Renal cortical epithelial cell (primary cell): ENCODE measurements around the gene DBN1. TPM values are rescaled to one million over a fixed set of nuclear protein-coding genes. Genes with fewer than 3 reads are reported as not detected.
"Not testable (repeated sequence)": the region's sequence is repeated elsewhere in the genome, so short reads cannot be mapped to it uniquely, and the experiment has no call there.

ENCODE experiments used
- DNase-seq: peaks from one replicate; pipeline ENCODE4 v3.0.0-alpha.2; 2011; ENCODE audit warnings: low read depth
- total RNA-seq: library from RNA; depleted of rRNA; stranded (reverse); fragments of >200 nt; gene quantifications from 2 replicates; pipeline ENCODE4 v1.2.3, GENCODE V29; 2014

The DBN1 gene
- total RNA-seq, 1 donor from 2014 or later: 241 TPM

DNA sequence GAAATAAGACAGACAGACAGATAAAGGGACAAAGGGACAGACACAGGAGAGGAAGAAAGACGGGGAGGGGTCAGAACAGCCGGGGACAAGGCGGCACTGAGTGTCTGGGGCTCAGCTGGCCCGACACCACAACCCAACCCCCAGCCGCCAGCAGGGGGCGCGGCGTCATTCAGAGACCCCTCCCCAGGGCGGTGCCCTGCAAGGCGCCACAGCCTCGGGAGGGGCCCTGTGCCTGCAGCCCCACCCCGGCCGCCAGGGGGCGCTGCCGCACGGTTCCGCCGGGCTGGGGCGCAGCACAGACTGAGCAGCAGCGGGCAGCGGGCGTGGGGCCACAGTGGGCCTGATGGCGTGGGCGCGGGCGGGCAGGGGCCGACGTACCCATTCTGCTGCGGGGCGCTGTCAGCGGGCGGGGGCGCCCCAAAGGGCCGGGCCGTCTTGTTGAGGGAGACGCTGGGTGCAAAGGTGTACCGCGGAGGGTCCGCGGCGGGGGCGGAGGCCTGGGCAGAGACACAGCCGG lies 18.1 kb upstream of the DBN1 start:
- DNase-seq: no peak

DNA sequence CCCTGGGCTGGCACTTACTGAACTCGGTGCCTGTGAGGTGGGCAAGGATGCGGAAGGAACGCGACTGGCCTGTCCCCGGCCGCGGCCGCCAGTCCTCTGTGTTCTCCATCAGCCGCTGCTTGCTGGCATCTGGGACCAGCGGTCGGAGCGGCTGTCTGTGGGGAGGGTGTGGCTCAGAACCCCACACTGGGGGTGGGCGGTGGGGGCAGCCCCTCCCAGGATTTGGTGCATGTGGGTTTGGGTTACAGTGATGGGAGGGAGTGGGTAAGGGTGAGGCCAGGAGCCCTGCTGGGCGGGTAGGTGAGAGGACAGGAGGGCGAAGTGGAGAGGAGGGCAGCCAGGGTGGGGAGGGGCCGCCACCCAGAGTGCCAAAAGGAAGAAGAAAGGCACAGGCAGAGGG lies 17.6 kb upstream of the DBN1 start:
- no peak for DNase-seq

- no peak for DNase-seq
Observed at GRCh38 chr5:177490311-177490991, 17.0 kb upstream of the DBN1 start.

DNA sequence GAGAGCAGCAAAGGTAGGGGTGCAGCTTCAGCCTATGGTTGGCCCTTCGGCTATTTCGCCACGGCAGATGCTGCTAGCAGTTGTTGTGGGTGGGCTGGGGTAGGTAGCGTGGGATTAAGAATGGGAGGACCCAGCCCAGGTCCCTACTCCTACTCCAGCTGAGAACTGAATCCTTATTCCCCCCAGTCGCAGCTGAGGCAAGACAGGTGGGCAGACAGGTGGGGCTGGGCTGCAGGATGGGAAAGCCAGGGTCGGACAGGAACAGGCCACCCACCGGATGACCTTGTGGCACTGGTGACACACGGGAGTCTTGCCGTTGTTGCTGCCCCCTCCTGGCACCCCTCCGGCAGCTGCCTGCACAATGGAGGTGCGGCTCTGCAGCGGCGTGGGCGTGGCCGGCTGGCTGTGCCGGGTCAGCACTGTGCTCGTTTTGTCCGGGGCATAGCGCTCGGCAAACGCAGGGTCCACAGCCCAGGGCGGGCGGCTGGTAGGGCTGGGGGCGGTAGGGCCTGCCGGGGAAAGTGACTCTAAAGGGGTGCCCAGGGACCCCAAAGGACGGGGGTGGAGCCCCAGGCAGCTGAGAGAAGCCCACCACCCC lies 15.8 kb upstream of the DBN1 start:
- DNase-seq: no peak

DNA sequence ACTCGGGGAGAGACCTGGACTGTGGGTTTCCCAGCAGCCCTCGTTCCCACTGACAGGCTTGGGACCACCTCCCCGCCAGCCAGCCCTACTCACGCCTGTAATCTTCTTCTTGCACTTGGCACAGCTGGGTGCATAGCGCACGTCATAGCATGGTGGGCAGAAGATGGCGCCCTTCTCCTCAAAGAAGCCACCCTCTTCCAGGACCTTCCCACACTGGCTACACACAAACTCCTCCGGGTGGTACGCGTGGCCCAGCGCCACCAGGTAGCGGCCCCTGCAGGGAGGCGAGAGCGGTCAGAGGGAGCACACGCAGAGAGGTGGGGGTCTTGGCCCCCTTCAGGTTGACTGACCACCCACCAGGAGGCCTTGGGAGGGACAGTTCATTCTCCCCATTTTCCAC lies 14.5 kb upstream of the DBN1 start:
- no peak for DNase-seq

DNA sequence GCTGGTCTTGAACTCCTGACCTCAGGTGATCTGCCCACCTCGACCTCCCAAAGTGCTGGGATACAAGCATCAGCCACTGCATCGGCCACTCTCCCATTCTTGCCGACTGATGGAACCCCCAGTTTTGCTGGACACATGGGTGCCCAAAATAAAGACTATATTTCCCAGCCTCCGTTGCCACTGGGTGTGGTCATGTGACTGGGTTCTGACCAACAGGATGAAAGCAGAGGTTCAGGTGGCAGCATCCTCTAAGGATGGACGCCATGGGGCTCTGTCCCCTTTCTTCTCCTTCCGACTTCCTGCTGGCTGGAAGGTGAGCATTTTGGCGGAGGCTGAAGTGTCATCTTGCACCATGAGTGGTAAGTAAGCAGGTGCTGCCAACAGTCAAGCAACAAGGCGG lies 13.7 kb upstream of the DBN1 start:
- DNase-seq: no peak

- no peak for DNase-seq
Observed at GRCh38 chr5:177486256-177486655, 12.8 kb upstream of the DBN1 start.

DNA sequence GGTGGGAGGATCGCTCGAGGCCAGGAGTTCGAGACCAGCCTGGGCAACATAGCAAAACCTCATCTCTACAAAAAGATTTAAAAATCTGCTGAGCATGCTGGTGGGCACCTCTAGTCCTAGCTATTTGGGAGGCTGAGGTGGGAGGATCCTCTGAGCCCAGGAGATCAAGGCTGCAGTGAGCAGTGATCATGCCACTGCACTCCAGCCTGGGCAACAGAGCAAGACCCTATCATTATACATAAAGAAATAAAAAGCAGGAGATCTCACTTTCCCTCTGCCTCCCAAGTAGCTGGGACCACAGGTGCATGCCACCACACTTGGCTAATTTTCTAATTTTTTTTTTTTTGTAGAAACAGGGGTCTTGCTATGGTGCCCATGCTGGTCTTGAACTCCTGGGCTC lies 12.3 kb upstream of the DBN1 start:
- not testable (repeated sequence) for DNase-seq

DNA sequence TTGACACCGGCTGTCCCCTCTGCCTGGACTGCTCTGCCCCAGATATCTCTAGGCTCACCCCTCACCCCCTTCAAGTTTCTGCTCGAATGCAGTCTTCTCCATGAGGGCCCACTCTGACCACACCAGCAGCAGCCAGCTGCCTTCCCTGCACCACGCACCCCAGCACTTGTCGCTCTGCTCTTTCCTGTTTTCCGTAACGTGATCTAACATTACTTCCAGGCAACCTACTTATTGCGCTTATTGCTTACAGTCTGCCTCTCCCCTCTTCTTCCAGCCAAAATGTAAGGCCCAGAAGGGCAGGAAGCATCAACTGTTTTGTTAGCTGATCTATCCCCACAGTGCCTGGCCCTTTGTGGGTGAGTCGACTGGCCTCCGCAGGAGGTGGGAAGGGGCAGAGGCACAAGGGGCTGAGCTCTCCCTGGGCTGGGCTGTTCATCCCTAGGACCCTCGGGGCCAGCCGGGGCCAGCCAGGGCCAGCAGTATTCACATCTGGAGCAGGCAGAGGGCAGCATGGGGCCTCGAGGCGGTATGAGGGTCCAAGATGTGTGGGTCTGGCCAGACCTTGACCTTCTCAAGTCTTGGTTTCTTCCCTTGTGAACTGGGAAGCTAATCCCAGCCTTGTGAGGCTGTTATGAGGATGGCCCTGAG lies 11.6 kb upstream of the DBN1 start:
- DNase-seq: no peak

- DNase-seq: no peak
Observed at GRCh38 chr5:177483994-177484901, 10.8 kb upstream of the DBN1 start.

GRCh38 chr5:177483042-177483441 lies 9.6 kb upstream of the DBN1 start:
- DNase-seq: no peak

- DNase-seq: no peak
Observed at GRCh38 chr5:177482359-177482795, 8.9 kb upstream of the DBN1 start.

DNA sequence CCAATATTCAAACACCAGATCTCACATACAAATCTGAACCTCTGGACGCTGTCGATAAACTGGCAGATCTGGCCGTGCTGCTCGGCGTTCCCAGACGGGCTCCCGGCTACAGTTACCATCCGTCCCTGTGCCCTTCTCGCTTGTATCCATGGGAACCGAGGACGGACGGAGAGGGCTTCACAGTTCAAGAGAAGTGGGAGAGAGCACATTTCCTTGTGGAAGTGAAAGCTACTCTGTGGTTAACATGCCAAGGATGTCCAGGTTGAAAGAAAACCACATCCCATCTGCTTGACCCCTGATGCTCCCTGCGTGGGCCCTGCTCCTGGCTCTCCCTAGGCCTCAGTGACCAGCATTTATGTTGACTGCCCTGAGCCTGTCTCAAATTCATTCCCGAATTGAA lies 6.3 kb upstream of the DBN1 start:
- peak; percentile 61 for DNase-seq

DNA sequence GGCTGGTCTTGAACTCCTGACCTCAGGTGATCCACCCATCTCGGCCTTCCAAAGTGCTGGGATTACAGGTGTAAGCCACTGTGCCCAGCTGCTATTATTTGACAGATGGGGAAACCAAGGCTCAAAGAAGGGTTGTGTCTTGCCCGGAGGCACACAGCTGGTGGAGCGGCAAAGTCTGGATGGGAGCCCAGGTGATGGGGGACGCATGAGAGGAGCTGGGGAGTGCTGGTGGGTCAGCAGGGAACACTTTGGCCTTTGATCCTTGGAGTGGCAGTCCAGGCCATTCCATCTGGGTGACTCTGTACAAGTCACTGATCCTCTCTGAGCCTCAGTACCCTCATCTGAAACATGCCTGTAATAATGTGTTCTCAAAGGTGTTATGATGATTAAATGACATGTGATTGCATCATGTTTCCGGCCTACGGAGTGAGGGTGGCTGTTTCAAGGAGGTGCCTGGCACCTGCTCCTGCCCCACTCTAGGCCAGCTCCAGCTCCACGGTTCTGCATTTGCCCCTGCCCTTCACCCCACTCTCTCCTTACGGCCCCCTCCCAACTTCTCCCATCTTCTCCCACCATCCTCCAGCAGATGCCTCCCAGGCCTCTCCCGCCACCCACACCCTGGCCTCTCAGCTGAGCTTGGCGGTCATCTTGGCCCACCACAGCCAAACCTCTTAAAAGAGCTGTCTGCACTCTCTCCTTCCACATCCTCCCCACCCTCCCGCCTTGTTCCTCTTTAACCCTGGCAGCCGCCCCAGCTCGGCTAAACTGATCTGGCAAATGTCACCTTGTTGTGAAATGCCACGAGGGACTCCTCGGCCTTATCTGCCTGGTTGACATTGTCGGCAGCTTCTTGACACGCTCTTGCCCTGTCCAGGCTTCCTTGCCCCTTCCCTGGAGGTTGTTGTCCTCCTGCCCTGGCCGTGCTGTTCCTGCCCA lies 5.5 kb upstream of the DBN1 start:
- peak; percentile 29 for DNase-seq

GRCh38 chr5:177477701-177478477 lies 4.5 kb upstream of the DBN1 start:
- no peak for DNase-seq

GRCh38 chr5:177476531-177477233 lies 3.2 kb upstream of the DBN1 start:
- no peak for DNase-seq

GRCh38 chr5:177475563-177476427 lies 2.4 kb upstream of the DBN1 start:
- no peak for DNase-seq

- DNase-seq: no peak
Observed at GRCh38 chr5:177474846-177475562, 1.6 kb upstream of the DBN1 start.
